K562 (cell line): ENCODE measurements around the gene TRIM25. TPM values are rescaled to one million over a fixed set of nuclear protein-coding genes. Genes with fewer than 3 reads are reported as not detected.

Experiments
- BRD4 ChIP-seq: fragments of 200-600 bp; sonication (generic); IDR thresholded peaks from 2 replicates; pipeline ENCODE4 v1.6.1; 2017; ENCODE audit warnings: inconsistent platforms
- CHD2 ChIP-seq: IDR thresholded peaks from 2 replicates; pipeline ENCODE4 v1.6.1; 2011; ENCODE audit warnings: low read depth, low read length
- EHMT2 ChIP-seq: fragments of 450-650 bp; IDR thresholded peaks from 2 replicates; pipeline ENCODE4 v1.6.1; 2018; ENCODE audit warnings: antibody characterized with exemption
- ELK3 ChIP-seq: fragments of 450-650 bp; formaldehyde crosslinking; IDR thresholded peaks from 2 replicates; pipeline ENCODE4 v1.4.0; 2020; ENCODE audit warnings: mild to moderate bottlenecking
- HMGXB4 ChIP-seq: sonication (generic); formaldehyde crosslinking; IDR thresholded peaks from 2 replicates; pipeline ENCODE4 v1.8.1; 2023; ENCODE audit warnings: mild to moderate bottlenecking, missing genetic modification reagents
- JUND ChIP-seq, 2 experiments: IDR thresholded peaks; 2 replicates in 1 of 2; 3 replicates in 1 of 2; pipeline ENCODE4 v1.6.1; 2011; ENCODE audit warnings: borderline replicate concordance in 2 of 2, low read depth in 2 of 2, low read length in 2 of 2, improper control_type of control experiment in 1 of 2, missing biosample characterization in 1 of 2, missing genetic modification characterization in 1 of 2, missing genetic modification reagents in 1 of 2
- MAFF ChIP-seq: IDR thresholded peaks from 2 replicates; pipeline ENCODE4 v1.6.1; 2012; ENCODE audit warnings: low read length, improper control_type of control experiment
- MTA2 ChIP-seq: fragments of 450-650 bp; IDR thresholded peaks from 2 replicates; pipeline ENCODE4 v1.6.1; 2016; ENCODE audit warnings: low read depth
- RBM15 ChIP-seq: fragments of 200-400 bp; formaldehyde crosslinking; IDR thresholded peaks from 2 replicates; pipeline ENCODE4 v1.6.1; 2018; ENCODE audit warnings: mild to moderate bottlenecking, low read length, moderate library complexity; ENCODE audit not compliant: insufficient read depth
- RBM25 ChIP-seq: fragments of 200-400 bp; formaldehyde crosslinking; IDR thresholded peaks from 2 replicates; pipeline ENCODE4 v1.6.1; 2018; ENCODE audit warnings: low read length, low read depth, moderate library complexity; ENCODE audit not compliant: severe bottlenecking
- SREBF1 ChIP-seq: fragments of 150-350 bp; IDR thresholded peaks from 2 replicates; pipeline ENCODE4 v1.6.1; 2014; ENCODE audit warnings: antibody characterized with exemption, low read depth, low read length, borderline replicate concordance
- YBX1 ChIP-seq: fragments of 450-650 bp; IDR thresholded peaks from 2 replicates; pipeline ENCODE4 v1.7.1; 2016; ENCODE audit warnings: mild to moderate bottlenecking
- ZBTB40 ChIP-seq, 2 experiments: fragments of 450-650 bp in 1 of 2; sonication (generic) in 1 of 2; formaldehyde crosslinking in 1 of 2; IDR thresholded peaks; 2 replicates each; pipeline versions ENCODE4 v1.7.1 to v1.9.0; 2016 to 2022; ENCODE audit warnings: inconsistent platforms in 1 of 2, mild to moderate bottlenecking in 1 of 2, missing genetic modification reagents in 1 of 2
- ZEB2 ChIP-seq: fragments of 450-650 bp; IDR thresholded peaks from 2 replicates; pipeline ENCODE4 v1.6.1; 2016
- ZNF121 ChIP-seq: sonication (generic); formaldehyde crosslinking; conservative IDR thresholded peaks from 2 replicates; pipeline ENCODE4 v1.8.0; 2022; ENCODE audit warnings: missing genetic modification reagents
- ZNF766 ChIP-seq: fragments of 200-800 bp; sonication (Bioruptor generic); conservative IDR thresholded peaks from 2 replicates; pipeline ENCODE4 v1.6.1; 2016; ENCODE audit warnings: missing genetic modification characterization, missing compliant biosample characterization
- polyA plus RNA-seq, 8 experiments: library from polyadenylated mRNA; depleted of rRNA in 4 of 8; stranded (reverse) in 5 of 8; unstranded in 3 of 8; fragments of >200 nt; fragmentation: Nextera tagmentation in 2 of 8; fragmentation: Illumina TruSeq in 1 of 8; extraction: Ambion mirVana in 2 of 8; extraction: Trizol in 1 of 8; gene quantifications; 2 replicates each; pipeline versions ENCODE4 v1.2.1 to v1.2.3, GENCODE V29; 2011 to 2014; ENCODE audit warnings: inconsistent platforms in 1 of 8, missing spikeins in 1 of 8
- total RNA-seq, 7 experiments: library from RNA; depleted of rRNA in 6 of 7; stranded (reverse); fragments of >200 nt in 6 of 7; fragmentation: Illumina TruSeq in 2 of 7; extraction: Trizol in 2 of 7; gene quantifications; 2 replicates each; pipeline versions ENCODE4 v1.2.1 to v1.2.3, GENCODE V29; 2011 to 2021; ENCODE audit warnings: low replicate concordance in 1 of 7

TRIM25 gene
- total and polyA plus RNA-seq, 9 of the 15 experiments (the other 6 are each of a cell fraction or from before 2014, with no cell fraction given), result 5.9 to 49.5 (median 24.5) TPM

GRCh38 chr17:56913867-56914580 lies at the start of gene TRIM25 (continued):
- TF ChIP-seq ZEB2 (no peak), ZBTB40 (IDR thresholded peaks at IDR 0.05) (no peak), ZBTB40 (CRISPR knock-in tag; IDR thresholded peaks at IDR 0.05) (no peak), BRD4 (no peak), MTA2 (no peak), RBM15 (no peak), RBM25 (no peak), ZNF121 (no peak), EHMT2 (no peak), ELK3 (CRISPR knock-in tag) (no peak), MAFF (no peak), JUND (IDR thresholded peaks at IDR 0.05; ENCODE audit: borderline replicate concordance, low read depth, low read length) (0 out of 2 replicates have a peak, but pooled peaks have one; percentile 10), JUND (tag; IDR thresholded peaks at IDR 0.05; ENCODE audit: borderline replicate concordance, low read depth, low read length) (no peak), CHD2 (peak; percentile 84), YBX1 (no peak), ZNF766 (CRISPR knock-in tag) (0 out of 2 replicates have a peak, but pooled peaks have one; percentile 49), SREBF1 (no peak), HMGXB4 (CRISPR knock-in tag) (no peak)
